Heart left ventricle (tissue), 16 donors: ENCODE results near the gene ZNF714. TPM values are rescaled to one million over a fixed set of nuclear protein-coding genes. Genes with fewer than 3 reads are reported as not detected.

Experiments used
- ATAC-seq, 4 donors: fragments of 200-7000 bp; cut with Tn5 transposase; one replicate each; pipeline ENCODE4 v1.9.1; 2020 to 2022; ENCODE audit warnings: moderate library complexity in 4 of 4, mild to moderate bottlenecking in 3 of 4, moderate number of reproducible peaks in 1 of 4
- DNase-seq, 5 donors: peaks; one replicate each; pipeline ENCODE4 v3.0.0-alpha.2; 2020
- H3K27ac ChIP-seq, 12 donors: fragments of 200-600 bp; sonication (generic) in 4 of 12; one replicate each; pipeline versions ENCODE4 v1.5.0 to v1.8.0; 2016 to 2022; ENCODE audit warnings: mild to moderate bottlenecking in 2 of 12
- H3K27me3 ChIP-seq, 9 donors: fragments of 200-600 bp; sonication (generic) in 2 of 9; one replicate each; pipeline versions ENCODE4 v1.5.1 to v1.8.0; 2016 to 2022; ENCODE audit warnings: mild to moderate bottlenecking in 3 of 9
- H3K36me3 ChIP-seq, 9 donors: fragments of 200-600 bp; sonication (generic) in 2 of 9; one replicate each; pipeline versions ENCODE4 v1.5.0 to v1.8.0; 2018 to 2022; ENCODE audit warnings: mild to moderate bottlenecking in 2 of 9
- H3K4me1 ChIP-seq, 12 donors: fragments of 200-600 bp; sonication (generic) in 4 of 12; one replicate each; pipeline versions ENCODE4 v1.5.0 to v1.8.0; 2016 to 2022; ENCODE audit warnings: mild to moderate bottlenecking in 3 of 12
- H3K4me3 ChIP-seq, 12 donors: fragments of 200-600 bp; sonication (generic) in 4 of 12; one replicate each; pipeline versions ENCODE4 v1.5.0 to v1.8.0; 2017 to 2022; ENCODE audit warnings: mild to moderate bottlenecking in 9 of 12, moderate library complexity in 4 of 12
- H3K9me3 ChIP-seq, 12 donors: fragments of 200-600 bp; sonication (generic) in 4 of 12; one replicate each; pipeline versions ENCODE4 v1.5.0 to v1.8.0; 2016 to 2022; ENCODE audit warnings: mild to moderate bottlenecking in 1 of 12
- POLR2A ChIP-seq, 2 donors: fragments of 450-650 bp; IDR thresholded peaks; one replicate each; pipeline ENCODE4 v1.6.1; 2017; ENCODE audit warnings: antibody characterized with exemption in 2 of 2, mild to moderate bottlenecking in 2 of 2, moderate library complexity in 2 of 2
- WGBS, 4 donors: extraction: QIAGEN DNeasy Blood & Tissue Kit in 2 of 4; methylation state at CpG; one replicate each; pipeline versions ENCODE4 v1.1.5 to v1.1.7; 2013 to 2018; 5-methylcytosine and 5-hydroxymethylcytosine counted together
- intact Hi-C, 10 donors: fragments of 100-400 bp; cut with DNase I; formaldehyde crosslinking; loops; one replicate each; pipeline versions ENCODE4 v1.11.1 to v1.14.2; 2022
- polyA plus RNA-seq, 2 donors: library from polyadenylated mRNA; stranded (reverse); fragments of 200-250 nt; gene quantifications; one replicate each; pipeline ENCODE4 v1.2.3, GENCODE V29; 2013
- total RNA-seq, 9 donors: library from RNA; depleted of rRNA in 2 of 9; stranded (reverse); fragments of >200 nt in 2 of 9; fragmentation: NEBNext Ultra II Directional in 3 of 9; extraction: Animal tissue kit (Norgen Biotek cat#: 25700) in 3 of 9; gene quantifications; one replicate each; pipeline versions ENCODE4 v1.1.0 to v1.2.4, GENCODE V29; 2016 to 2023
- TF ChIP-seq, protein P1 (sequence below), 12 donors: fragments of 200-600 bp; sonication (generic) in 4 of 12; IDR thresholded peaks; one replicate each; pipeline versions ENCODE4 v1.5.0 to v1.8.0; 2018 to 2022; ENCODE audit warnings: antibody characterized with exemption in 12 of 12, mild to moderate bottlenecking in 5 of 12
- donor health status: ischemic (EF 13 %, LVEDD 7.1; RV severe dilation, severe dysfunction).
- donor health status: healthy with polysubstance abuse.
- donor health status: DM: no; HTN: yes; CAD: no.
- donor health status: DM: no; HTN: no; CAD: no.
- donor health status: ischemic (EF 25% LVEDD 6.9; RV normal size, moderate dysfunction).
- donor health status: ischemic (EF 25% LVEDD 5.7; RV mildly dilated, moderate dysfunction).
- donor health status: healthy.
- donor health status: DM: yes; HTN: yes; CAD: no.
- donor health status: ischemic (EF 35%, LVEDD 5.7; RV mildly dilated, moderate dysfunction).
- donor health status: nonischemic (EF 11% LVEDD 7.7; RV severe dilation, severe dysfunction).
- donor health status: DM: yes; HTN: yes; CAD: no.
- donor health status: PGD.
- donor health status: ischemic (EF 29% LVEDD 5.4; RV normal size, mild dysfunction).
- donor health status: nonischemic (EF 23%, LVEDD 6.1; RV moderate dilation, normal function).

The ZNF714 gene
- total and polyA plus RNA-seq, 11 donors: 1.1 to 5.6 (median 3.2) TPM

GRCh38 chr19:21151460-21151859 lies 69.5 kb downstream of the ZNF714 start:
- H3K4me3 ChIP-seq: no peak overlapping the region
- H3K27me3 ChIP-seq: no peaks in the 10 kb centered on the region
- TF ChIP-seq POLR2A (IDR thresholded peaks at IDR 0.05): no peak
- TF ChIP-seq, protein P1, sequence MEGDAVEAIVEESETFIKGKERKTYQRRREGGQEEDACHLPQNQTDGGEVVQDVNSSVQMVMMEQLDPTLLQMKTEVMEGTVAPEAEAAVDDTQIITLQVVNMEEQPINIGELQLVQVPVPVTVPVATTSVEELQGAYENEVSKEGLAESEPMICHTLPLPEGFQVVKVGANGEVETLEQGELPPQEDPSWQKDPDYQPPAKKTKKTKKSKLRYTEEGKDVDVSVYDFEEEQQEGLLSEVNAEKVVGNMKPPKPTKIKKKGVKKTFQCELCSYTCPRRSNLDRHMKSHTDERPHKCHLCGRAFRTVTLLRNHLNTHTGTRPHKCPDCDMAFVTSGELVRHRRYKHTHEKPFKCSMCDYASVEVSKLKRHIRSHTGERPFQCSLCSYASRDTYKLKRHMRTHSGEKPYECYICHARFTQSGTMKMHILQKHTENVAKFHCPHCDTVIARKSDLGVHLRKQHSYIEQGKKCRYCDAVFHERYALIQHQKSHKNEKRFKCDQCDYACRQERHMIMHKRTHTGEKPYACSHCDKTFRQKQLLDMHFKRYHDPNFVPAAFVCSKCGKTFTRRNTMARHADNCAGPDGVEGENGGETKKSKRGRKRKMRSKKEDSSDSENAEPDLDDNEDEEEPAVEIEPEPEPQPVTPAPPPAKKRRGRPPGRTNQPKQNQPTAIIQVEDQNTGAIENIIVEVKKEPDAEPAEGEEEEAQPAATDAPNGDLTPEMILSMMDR (IDR thresholded peaks at IDR 0.05): no peak
- intact Hi-C loops: loop anchor here in 1 of 10 donors (2.0 kb wide), 1 partner anchor 61 kb away; no protein-coding TSS in a partner anchor
- H3K27ac ChIP-seq: no peak overlapping the region
- peaks cover 0 to 68% (median 49%) of the 10 kb centered on the region in 9 donors for H3K36me3 ChIP-seq
- peaks cover 0 to 11% (median 0%) of the 10 kb centered on the region in 12 donors for H3K4me1 ChIP-seq
- H3K9me3 ChIP-seq: peaks cover 0 to 12% (median 0%) of the 10 kb centered on the region in 12 donors
- 94 to 100% (median 97%) methylated on average over 1 of the region's 1 CpG for WGBS, 4 donors
- no peak for DNase-seq
- no peak for ATAC-seq

GRCh38 chr19:21158523-21159135 lies 76.6 kb downstream of the ZNF714 start:
- 86 to 100% (median 95%) methylated on average over 1 of the region's 1 CpG for WGBS, 4 donors
- ATAC-seq (no peak), DNase-seq (no peak)
- H3K4me3 ChIP-seq: no peak overlapping the region
- TF ChIP-seq POLR2A (IDR thresholded peaks at IDR 0.05): no peak
- TF ChIP-seq, protein P1 (IDR thresholded peaks at IDR 0.05): no peak
- H3K4me1 ChIP-seq: peaks cover 0 to 4% (median 0%) of the 10 kb centered on the region in 12 donors
- peaks cover 0 to 25% (median 8%) of the 10 kb centered on the region in 9 donors for H3K36me3 ChIP-seq
- intact Hi-C loops: no loop called here
- no peak overlapping the region for H3K27ac ChIP-seq
- H3K27me3 ChIP-seq: no peaks in the 10 kb centered on the region
- H3K9me3 ChIP-seq: peaks cover 0 to 10% (median 0%) of the 10 kb centered on the region in 12 donors

GRCh38 chr19:21164541-21164940 lies 82.5 kb downstream of the ZNF714 start:
- no peaks in the 10 kb centered on the region for H3K4me1 ChIP-seq
- TF ChIP-seq POLR2A (IDR thresholded peaks at IDR 0.05): no peak
- TF ChIP-seq, protein P1 (IDR thresholded peaks at IDR 0.05): no peak
- no peaks in the 10 kb centered on the region for H3K9me3 ChIP-seq
- no peaks in the 10 kb centered on the region for H3K27me3 ChIP-seq
- 96 to 99% (median 98%) methylated on average over 5 of the region's 5 CpGs for WGBS, 4 donors
- DNase-seq (no peak), ATAC-seq (no peak)
- peaks cover 0 to 57% (median 36%) of the 10 kb centered on the region in 9 donors for H3K36me3 ChIP-seq
- H3K27ac ChIP-seq: no peak overlapping the region
- intact Hi-C loops: no loop called here
- H3K4me3 ChIP-seq: no peak overlapping the region

- H3K36me3 ChIP-seq: peaks cover 0 to 66% (median 52%) of the 10 kb centered on the region in 9 donors
- intact Hi-C loops: no loop called here
- WGBS, 4 donors: 83 to 90% (median 87%) methylated on average over 2 of the region's 2 CpGs
Measured at GRCh38 chr19:21166436-21166835, 84.4 kb downstream of the ZNF714 start.

More at GRCh38 chr19:21166436-21166835, 84.4 kb downstream of the ZNF714 start:
- TF ChIP-seq, protein P1 (IDR thresholded peaks at IDR 0.05): no peak
- TF ChIP-seq POLR2A (IDR thresholded peaks at IDR 0.05): no peak
- Histone ChIP-seq H3K27ac (no peak overlapping the region), H3K4me1 (no peaks in the 10 kb centered on the region), H3K27me3 (no peaks in the 10 kb centered on the region), H3K9me3 (no peaks in the 10 kb centered on the region), H3K4me3 (no peak overlapping the region)
- DNase-seq: no peak
- no peak for ATAC-seq

Other genes starting within 250 kb of the ZNF714 start
- gene ZNF85, start 159.0 kb upstream of the ZNF714 start, total RNA-seq: 1 to 10 TPM; 1.6 to 5.7 (median 2.7) TPM
- gene ZNF85, start 159.0 kb upstream of the ZNF714 start, polyA plus RNA-seq: 1 to 10 TPM; 1.9 to 2.4 TPM
- 1 to 10 TPM; 2.9 to 9.1 (median 3.9) TPM for gene ZNF430, start 61.5 kb upstream of the ZNF714 start, total RNA-seq
- gene ZNF430, start 61.5 kb upstream of the ZNF714 start, polyA plus RNA-seq: 1 to 10 TPM; 1.1 to 2.4 TPM
- 10 to 100 TPM in 6 of 9 donors, 1 to 10 TPM in 3; 4.6 to 20.0 (median 11.0) TPM for gene ZNF431, start 59.8 kb downstream of the ZNF714 start, total RNA-seq
- 10 to 100 TPM in 1 of 2 donors, 1 to 10 TPM in 1; 6.1 to 11.1 TPM for gene ZNF431, start 59.8 kb downstream of the ZNF714 start, polyA plus RNA-seq
- 1 to 10 TPM; 3.1 to 8.7 (median 4.5) TPM for gene ZNF708, start 247.2 kb downstream of the ZNF714 start, total RNA-seq
- gene ZNF708, start 247.2 kb downstream of the ZNF714 start, polyA plus RNA-seq: 1 to 10 TPM; 3.4 to 3.5 TPM